Neural cell (in vitro differentiated cells): ENCODE results near the gene COL13A1. TPM values are rescaled to one million over a fixed set of nuclear protein-coding genes. Genes with fewer than 3 reads are reported as not detected.

Source experiments
- H2AFZ ChIP-seq: fragments of 200-600, 300-800 bp; sonication (generic), shearing (Covaris generic); 2 replicates; pipeline ENCODE4 v1.6.0; 2014; ENCODE audit warnings: low read depth, mild to moderate bottlenecking, antibody characterized with exemption, low read length, moderate library complexity
- H3F3A ChIP-seq: fragments of 200-600 bp; shearing (Covaris generic); 2 replicates; pipeline ENCODE4 v1.6.1; 2016; ENCODE audit warnings: mild to moderate bottlenecking, moderate library complexity, mixed read lengths, antibody characterized with exemption, low read length; ENCODE audit not compliant: insufficient read depth, poor library complexity, severe bottlenecking
- H3K27ac ChIP-seq: fragments of 200-600, 300-800 bp; sonication (generic), shearing (Covaris generic); 2 replicates; pipeline ENCODE4 v1.5.1; 2014; ENCODE audit warnings: mild to moderate bottlenecking, low read length, moderate library complexity
- H3K27me3 ChIP-seq: fragments of 300-800, 200-600 bp; sonication (generic), shearing (Covaris generic); 2 replicates; pipeline ENCODE4 v1.6.0; 2014; ENCODE audit warnings: mild to moderate bottlenecking, low read depth, low read length, moderate library complexity; ENCODE audit not compliant: insufficient read depth
- H3K36me3 ChIP-seq: fragments of 300-800, 200-600 bp; sonication (generic), shearing (Covaris generic); 2 replicates; pipeline ENCODE4 v1.5.1; 2014; ENCODE audit warnings: mild to moderate bottlenecking, antibody characterized with exemption, low read length, moderate library complexity; ENCODE audit not compliant: insufficient read depth
- H3K4me2 ChIP-seq: fragments of 300-800, 200-600 bp; sonication (generic), shearing (Covaris generic); 2 replicates; pipeline ENCODE4 v1.6.0; 2014; ENCODE audit warnings: mild to moderate bottlenecking, low read length
- H3K4me3 ChIP-seq: fragments of 300-800, 200-600 bp; sonication (generic), shearing (Covaris generic); 2 replicates; pipeline ENCODE4 v1.5.1; 2014; ENCODE audit warnings: mild to moderate bottlenecking, low read length, moderate library complexity
- H3K79me2 ChIP-seq: fragments of 200-600 bp; shearing (Covaris generic); replicated peaks from 2 replicates; pipeline ENCODE4 v1.6.0; 2014; ENCODE audit warnings: mild to moderate bottlenecking, low read length, moderate library complexity; ENCODE audit not compliant: insufficient read depth
- H3K9ac ChIP-seq: fragments of 300-800, 200-600 bp; sonication (generic), shearing (Covaris generic); 2 replicates; pipeline ENCODE4 v1.6.1; 2016; ENCODE audit warnings: mild to moderate bottlenecking, low read length, mixed read lengths
- H3K9me2 ChIP-seq: fragments of 200-600 bp; shearing (Covaris generic); 2 replicates; pipeline ENCODE4 v1.6.1; 2016; ENCODE audit warnings: mild to moderate bottlenecking, low read length, mixed read lengths; ENCODE audit not compliant: insufficient read depth
- H3K9me3 ChIP-seq: fragments of 200-600, 300-800 bp; sonication (generic), shearing (Covaris generic); 2 replicates; pipeline ENCODE4 v1.6.1; 2016; ENCODE audit warnings: mild to moderate bottlenecking, mixed run types, low read length, moderate library complexity, mixed read lengths
- H4K20me1 ChIP-seq: fragments of 200-600 bp; shearing (Covaris generic); 2 replicates; pipeline ENCODE4 v1.6.1; 2016; ENCODE audit warnings: mild to moderate bottlenecking, mixed run types; ENCODE audit not compliant: insufficient read depth
- EP300 ChIP-seq: fragments of 450-650 bp; conservative IDR thresholded peaks from 2 replicates; pipeline ENCODE4 v1.6.1; 2014; ENCODE audit warnings: antibody characterized with exemption, mild to moderate bottlenecking, moderate library complexity; ENCODE audit not compliant: poor library complexity, severe bottlenecking
- EZH2 ChIP-seq: fragments of 200-600, 300-800 bp; shearing (Covaris generic), sonication (generic); IDR thresholded peaks from 2 replicates; pipeline ENCODE4 v1.6.1; 2014; ENCODE audit warnings: antibody characterized with exemption, low read length, borderline replicate concordance, mild to moderate bottlenecking; ENCODE audit not compliant: insufficient read depth, poor library complexity, severe bottlenecking
- MXI1 ChIP-seq: fragments of 450-650 bp; conservative IDR thresholded peaks from 2 replicates; pipeline ENCODE4 v1.6.1; 2014; ENCODE audit warnings: antibody characterized with exemption, mild to moderate bottlenecking; ENCODE audit not compliant: poor library complexity, severe bottlenecking
- POLR2AphosphoS5 ChIP-seq: IDR thresholded peaks from 2 replicates; pipeline ENCODE4 v1.6.1; 2012
- RAD21 ChIP-seq: fragments of 450-650 bp; conservative IDR thresholded peaks from 2 replicates; pipeline ENCODE4 v1.6.1; 2014; ENCODE audit warnings: antibody characterized with exemption, mild to moderate bottlenecking, moderate library complexity
- SMC3 ChIP-seq: fragments of 450-650 bp; conservative IDR thresholded peaks from 2 replicates; pipeline ENCODE4 v1.6.1; 2014; ENCODE audit warnings: antibody characterized with exemption, mild to moderate bottlenecking, moderate library complexity; ENCODE audit not compliant: poor library complexity
- TAF1 ChIP-seq: IDR thresholded peaks from 2 replicates; pipeline ENCODE4 v1.6.1; 2012; ENCODE audit warnings: low read depth
- polyA plus RNA-seq: library from polyadenylated mRNA; depleted of rRNA; stranded (reverse); fragments of >200 nt; gene quantifications from 2 replicates; pipeline ENCODE4 v1.2.3, GENCODE V29; 2014
- TF ChIP-seq, protein P1 (sequence below): fragments of 450-650 bp; IDR thresholded peaks from 2 replicates; pipeline ENCODE4 v1.5.1; 2014; ENCODE audit warnings: antibody characterized with exemption, mild to moderate bottlenecking, moderate library complexity; ENCODE audit not compliant: poor library complexity, severe bottlenecking
- TF ChIP-seq, protein P2 (sequence below): IDR thresholded peaks from 2 replicates; pipeline ENCODE4 v1.6.1; 2012; ENCODE audit warnings: borderline replicate concordance

Gene COL13A1
- polyA plus RNA-seq, 1 donor from 2014 or later = 4.7 TPM

DNA sequence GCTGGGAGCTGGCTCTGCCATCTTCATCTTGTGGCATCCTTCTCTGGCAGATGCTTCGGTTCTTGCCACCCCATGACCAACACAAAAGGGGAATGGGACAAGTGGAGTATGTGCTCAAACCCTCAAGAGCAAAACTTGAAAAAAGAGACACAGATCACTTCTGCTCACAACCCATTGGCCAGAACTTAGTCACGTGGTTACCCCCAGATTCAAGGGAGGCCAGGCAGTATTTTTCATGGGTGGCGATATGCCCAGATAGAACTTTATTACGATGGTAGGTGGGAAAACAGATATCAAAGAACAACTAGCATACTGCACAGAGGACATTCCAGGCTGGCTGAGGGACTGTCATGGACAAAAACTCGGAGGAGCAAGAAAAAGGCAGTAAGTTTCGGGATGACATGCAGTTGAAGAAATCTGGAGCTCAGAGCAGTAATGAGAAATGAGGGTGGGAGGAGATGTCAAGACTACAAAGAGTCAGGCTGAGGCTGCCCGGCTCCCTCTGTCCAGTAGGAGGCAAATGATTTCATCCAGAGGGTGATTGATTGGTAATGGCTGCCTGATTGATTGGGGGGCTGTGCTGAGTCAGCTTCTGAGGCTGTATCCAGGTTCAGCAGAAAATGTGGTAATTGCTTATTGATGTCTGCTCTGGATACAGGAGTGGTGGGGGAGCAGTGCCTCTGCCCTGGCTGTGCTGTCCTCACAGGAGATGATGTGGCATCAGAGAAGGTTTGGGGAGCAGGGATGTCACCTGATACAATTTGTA lies 25.3 kb downstream of the COL13A1 start:
- Histone ChIP-seq H3K4me3 (no peak overlapping the region), H3K4me2 (no peak overlapping the region), H4K20me1 (no peaks in the 10 kb centered on the region), H3F3A (no peaks in the 10 kb centered on the region), H3K79me2 (no peaks in the 10 kb centered on the region), H3K27me3 (no peaks in the 10 kb centered on the region), H3K27ac (no peak overlapping the region), H3K9me2 (no peaks in the 10 kb centered on the region), H3K9ac (no peak overlapping the region), H3K36me3 (no peaks in the 10 kb centered on the region), H3K9me3 (no peaks in the 10 kb centered on the region), H2AFZ (no peak overlapping the region)
- TF ChIP-seq, protein P1, sequence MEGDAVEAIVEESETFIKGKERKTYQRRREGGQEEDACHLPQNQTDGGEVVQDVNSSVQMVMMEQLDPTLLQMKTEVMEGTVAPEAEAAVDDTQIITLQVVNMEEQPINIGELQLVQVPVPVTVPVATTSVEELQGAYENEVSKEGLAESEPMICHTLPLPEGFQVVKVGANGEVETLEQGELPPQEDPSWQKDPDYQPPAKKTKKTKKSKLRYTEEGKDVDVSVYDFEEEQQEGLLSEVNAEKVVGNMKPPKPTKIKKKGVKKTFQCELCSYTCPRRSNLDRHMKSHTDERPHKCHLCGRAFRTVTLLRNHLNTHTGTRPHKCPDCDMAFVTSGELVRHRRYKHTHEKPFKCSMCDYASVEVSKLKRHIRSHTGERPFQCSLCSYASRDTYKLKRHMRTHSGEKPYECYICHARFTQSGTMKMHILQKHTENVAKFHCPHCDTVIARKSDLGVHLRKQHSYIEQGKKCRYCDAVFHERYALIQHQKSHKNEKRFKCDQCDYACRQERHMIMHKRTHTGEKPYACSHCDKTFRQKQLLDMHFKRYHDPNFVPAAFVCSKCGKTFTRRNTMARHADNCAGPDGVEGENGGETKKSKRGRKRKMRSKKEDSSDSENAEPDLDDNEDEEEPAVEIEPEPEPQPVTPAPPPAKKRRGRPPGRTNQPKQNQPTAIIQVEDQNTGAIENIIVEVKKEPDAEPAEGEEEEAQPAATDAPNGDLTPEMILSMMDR = no peak
- TF ChIP-seq, protein P2, sequence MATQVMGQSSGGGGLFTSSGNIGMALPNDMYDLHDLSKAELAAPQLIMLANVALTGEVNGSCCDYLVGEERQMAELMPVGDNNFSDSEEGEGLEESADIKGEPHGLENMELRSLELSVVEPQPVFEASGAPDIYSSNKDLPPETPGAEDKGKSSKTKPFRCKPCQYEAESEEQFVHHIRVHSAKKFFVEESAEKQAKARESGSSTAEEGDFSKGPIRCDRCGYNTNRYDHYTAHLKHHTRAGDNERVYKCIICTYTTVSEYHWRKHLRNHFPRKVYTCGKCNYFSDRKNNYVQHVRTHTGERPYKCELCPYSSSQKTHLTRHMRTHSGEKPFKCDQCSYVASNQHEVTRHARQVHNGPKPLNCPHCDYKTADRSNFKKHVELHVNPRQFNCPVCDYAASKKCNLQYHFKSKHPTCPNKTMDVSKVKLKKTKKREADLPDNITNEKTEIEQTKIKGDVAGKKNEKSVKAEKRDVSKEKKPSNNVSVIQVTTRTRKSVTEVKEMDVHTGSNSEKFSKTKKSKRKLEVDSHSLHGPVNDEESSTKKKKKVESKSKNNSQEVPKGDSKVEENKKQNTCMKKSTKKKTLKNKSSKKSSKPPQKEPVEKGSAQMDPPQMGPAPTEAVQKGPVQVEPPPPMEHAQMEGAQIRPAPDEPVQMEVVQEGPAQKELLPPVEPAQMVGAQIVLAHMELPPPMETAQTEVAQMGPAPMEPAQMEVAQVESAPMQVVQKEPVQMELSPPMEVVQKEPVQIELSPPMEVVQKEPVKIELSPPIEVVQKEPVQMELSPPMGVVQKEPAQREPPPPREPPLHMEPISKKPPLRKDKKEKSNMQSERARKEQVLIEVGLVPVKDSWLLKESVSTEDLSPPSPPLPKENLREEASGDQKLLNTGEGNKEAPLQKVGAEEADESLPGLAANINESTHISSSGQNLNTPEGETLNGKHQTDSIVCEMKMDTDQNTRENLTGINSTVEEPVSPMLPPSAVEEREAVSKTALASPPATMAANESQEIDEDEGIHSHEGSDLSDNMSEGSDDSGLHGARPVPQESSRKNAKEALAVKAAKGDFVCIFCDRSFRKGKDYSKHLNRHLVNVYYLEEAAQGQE = no peak
- TF ChIP-seq EZH2 (no peak), TAF1 (no peak), POLR2AphosphoS5 (no peak), RAD21 (no peak), EP300 (no peak), SMC3 (no peak)

GRCh38 chr10:69828144-69828870 lies 26.6 kb downstream of the COL13A1 start:
- no peak overlapping the region for H3K4me2 ChIP-seq
- H3K4me3 ChIP-seq = no peak overlapping the region
- H2AFZ ChIP-seq = no peak overlapping the region
- H3K27me3 ChIP-seq = no peaks in the 10 kb centered on the region
- H3K27ac ChIP-seq = no peak overlapping the region
- H3K9ac ChIP-seq = no peak overlapping the region
- H3K9me2 ChIP-seq = no peaks in the 10 kb centered on the region
- no peaks in the 10 kb centered on the region for H3K9me3 ChIP-seq
- TF ChIP-seq, protein P1 = no peak
- TF ChIP-seq EP300 (no peak), SMC3 (no peak), POLR2AphosphoS5 (no peak), RAD21 (no peak), EZH2 (no peak), MXI1 (no peak), TAF1 (no peak)
- TF ChIP-seq, protein P2 = no peak
- H3K79me2 ChIP-seq = no peaks in the 10 kb centered on the region
- no peaks in the 10 kb centered on the region for H3K36me3 ChIP-seq
- no peaks in the 10 kb centered on the region for H3F3A ChIP-seq
- H4K20me1 ChIP-seq = no peaks in the 10 kb centered on the region
